Measurements from ENCODE around the gene VEGFC.

DNA sequence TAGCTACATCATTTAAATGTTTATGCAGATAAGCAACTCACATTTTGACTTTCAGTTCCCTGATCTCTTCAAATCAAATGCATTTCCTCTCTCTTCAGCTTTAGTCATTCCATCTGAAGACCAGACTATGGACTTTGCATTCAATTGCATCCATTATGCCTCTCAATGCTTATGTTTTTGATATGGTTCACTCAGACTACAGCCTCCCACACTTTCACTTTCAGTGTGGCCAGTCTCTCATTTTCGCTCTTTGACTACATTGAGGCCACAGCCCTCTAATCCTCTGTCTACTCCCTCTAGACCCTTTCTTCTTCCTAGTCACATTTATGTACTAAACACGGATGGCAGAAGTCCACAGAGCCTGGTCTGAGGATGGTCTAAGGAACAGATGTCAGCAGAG is 24.5 kb upstream of the VEGFC start:
- TF ChIP-seq, protein P1, sequence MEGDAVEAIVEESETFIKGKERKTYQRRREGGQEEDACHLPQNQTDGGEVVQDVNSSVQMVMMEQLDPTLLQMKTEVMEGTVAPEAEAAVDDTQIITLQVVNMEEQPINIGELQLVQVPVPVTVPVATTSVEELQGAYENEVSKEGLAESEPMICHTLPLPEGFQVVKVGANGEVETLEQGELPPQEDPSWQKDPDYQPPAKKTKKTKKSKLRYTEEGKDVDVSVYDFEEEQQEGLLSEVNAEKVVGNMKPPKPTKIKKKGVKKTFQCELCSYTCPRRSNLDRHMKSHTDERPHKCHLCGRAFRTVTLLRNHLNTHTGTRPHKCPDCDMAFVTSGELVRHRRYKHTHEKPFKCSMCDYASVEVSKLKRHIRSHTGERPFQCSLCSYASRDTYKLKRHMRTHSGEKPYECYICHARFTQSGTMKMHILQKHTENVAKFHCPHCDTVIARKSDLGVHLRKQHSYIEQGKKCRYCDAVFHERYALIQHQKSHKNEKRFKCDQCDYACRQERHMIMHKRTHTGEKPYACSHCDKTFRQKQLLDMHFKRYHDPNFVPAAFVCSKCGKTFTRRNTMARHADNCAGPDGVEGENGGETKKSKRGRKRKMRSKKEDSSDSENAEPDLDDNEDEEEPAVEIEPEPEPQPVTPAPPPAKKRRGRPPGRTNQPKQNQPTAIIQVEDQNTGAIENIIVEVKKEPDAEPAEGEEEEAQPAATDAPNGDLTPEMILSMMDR (IDR thresholded peaks at IDR 0.05; ENCODE audit: poor library complexity) = no peak
- TF ChIP-seq EZH2phosphoT487 (IDR thresholded peaks at IDR 0.05; ENCODE audit: low read depth, severe bottlenecking, unreplicated experiment) (no peak), EZH2 (IDR thresholded peaks at IDR 0.05; ENCODE audit: borderline replicate concordance) (no peak)

Data from hepatocyte (in vitro differentiated cells).